ENCODE results near the gene PDPK1.

Gene PDPK1

DNA sequence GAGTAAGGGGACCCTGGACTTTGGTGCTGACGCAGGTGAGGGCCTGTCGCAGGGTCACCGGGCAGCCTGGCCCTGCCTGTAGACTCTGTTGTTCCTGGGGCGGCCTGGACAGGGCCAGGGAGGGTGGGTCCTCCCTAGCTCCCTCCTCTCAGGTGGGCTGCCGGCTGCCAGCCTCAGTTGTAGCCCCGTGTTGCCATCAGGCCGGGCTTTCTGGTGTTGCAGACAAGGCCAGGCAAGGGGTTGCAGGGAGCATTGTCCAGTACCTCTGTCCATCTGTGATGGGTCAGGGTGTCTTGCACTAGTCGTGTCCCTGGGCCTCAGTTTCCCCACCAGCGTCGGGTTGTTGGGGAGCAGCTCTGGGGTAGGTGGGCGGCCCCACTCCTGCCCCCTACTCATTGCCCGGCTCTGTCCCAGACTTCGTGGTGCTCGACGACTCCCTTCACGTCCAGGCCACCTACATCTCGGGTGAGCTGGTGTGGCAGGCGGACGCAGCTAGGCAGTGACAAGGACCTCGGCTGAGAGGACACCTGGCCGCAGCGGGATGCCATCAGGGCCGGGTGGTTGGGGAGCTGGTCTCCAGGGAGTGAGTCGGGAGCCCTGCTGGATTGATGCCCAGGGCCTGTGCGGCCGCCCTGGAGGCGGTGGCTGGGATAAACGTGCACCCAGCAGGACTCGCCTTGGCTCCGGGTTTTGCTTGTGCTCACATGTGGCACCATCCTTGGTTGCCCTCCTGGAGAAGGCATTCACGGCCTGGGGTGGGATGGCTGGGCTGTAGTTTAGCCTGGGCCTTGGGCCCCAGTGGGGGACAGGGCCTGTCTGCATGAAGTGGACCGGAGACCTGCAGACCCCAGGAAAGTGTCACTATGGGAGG, 8.5 kb upstream of the PDPK1 start:
- Histone ChIP-seq H3K4me3 (ENCODE audit: low read depth, low read length) (no peak overlapping the region), H3K9me3 (ENCODE audit: severe bottlenecking) (no peaks in the 10 kb centered on the region), H3K27me3 (ENCODE audit: insufficient read depth, low read depth, severe bottlenecking) (no peaks in the 10 kb centered on the region), H3K27ac (no peak overlapping the region), H3K36me3 (peaks cover 39% of the 10 kb centered on the region)
- DNase-seq = no peak
- TF ChIP-seq, protein P1, sequence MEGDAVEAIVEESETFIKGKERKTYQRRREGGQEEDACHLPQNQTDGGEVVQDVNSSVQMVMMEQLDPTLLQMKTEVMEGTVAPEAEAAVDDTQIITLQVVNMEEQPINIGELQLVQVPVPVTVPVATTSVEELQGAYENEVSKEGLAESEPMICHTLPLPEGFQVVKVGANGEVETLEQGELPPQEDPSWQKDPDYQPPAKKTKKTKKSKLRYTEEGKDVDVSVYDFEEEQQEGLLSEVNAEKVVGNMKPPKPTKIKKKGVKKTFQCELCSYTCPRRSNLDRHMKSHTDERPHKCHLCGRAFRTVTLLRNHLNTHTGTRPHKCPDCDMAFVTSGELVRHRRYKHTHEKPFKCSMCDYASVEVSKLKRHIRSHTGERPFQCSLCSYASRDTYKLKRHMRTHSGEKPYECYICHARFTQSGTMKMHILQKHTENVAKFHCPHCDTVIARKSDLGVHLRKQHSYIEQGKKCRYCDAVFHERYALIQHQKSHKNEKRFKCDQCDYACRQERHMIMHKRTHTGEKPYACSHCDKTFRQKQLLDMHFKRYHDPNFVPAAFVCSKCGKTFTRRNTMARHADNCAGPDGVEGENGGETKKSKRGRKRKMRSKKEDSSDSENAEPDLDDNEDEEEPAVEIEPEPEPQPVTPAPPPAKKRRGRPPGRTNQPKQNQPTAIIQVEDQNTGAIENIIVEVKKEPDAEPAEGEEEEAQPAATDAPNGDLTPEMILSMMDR (IDR thresholded peaks at IDR 0.05; ENCODE audit: low read depth, low read length) = 0 out of 2 replicates have a peak, but pooled peaks have one; percentile 27

DNA sequence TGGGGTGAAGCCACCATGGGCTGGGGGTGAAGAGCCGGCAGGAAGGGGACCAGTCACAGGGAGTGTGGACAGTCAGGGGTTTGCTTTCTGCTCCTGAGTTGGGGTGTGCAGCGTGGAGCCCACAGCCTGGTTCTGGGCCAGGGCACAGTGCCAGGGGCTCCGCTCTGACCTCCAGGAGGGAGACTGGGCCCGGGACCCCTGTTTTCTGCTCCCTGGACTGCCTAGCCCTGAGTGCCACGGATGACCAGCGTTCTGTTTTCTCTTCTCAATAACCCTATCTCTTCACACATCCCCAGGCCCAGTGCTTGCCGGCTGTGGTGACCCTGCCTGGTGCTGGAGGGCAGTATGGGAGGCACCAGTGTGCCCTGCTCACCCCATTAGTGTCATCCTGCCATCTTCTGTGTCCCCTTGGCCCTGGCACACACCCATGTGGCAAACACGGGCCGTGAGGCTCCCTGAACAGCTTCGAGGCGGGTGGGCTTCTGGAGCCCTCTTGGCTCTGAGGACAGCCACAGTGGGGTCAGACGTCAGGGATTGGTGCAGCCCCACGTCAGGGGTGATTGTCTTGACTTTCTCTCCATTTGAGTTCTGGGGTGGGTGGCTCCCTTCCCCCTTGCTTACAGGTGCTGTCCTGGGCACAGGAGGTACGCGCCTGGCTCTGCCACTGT, 7.7 kb upstream of the PDPK1 start:
- no peak for DNase-seq
- H3K27ac ChIP-seq = no peak overlapping the region
- TF ChIP-seq, protein P1 (IDR thresholded peaks at IDR 0.05; ENCODE audit: low read depth, low read length) = no peak
- H3K4me3 ChIP-seq (ENCODE audit: low read depth, low read length) = no peak overlapping the region
- no peaks in the 10 kb centered on the region for H3K9me3 ChIP-seq (ENCODE audit: severe bottlenecking)
- H3K27me3 ChIP-seq (ENCODE audit: insufficient read depth, low read depth, severe bottlenecking) = no peaks in the 10 kb centered on the region
- H3K36me3 ChIP-seq = peaks cover 31% of the 10 kb centered on the region

- Histone ChIP-seq H3K36me3 (peaks cover 29% of the 10 kb centered on the region), H3K27ac (no peak overlapping the region), H3K27me3 (ENCODE audit: insufficient read depth, low read depth, severe bottlenecking) (no peaks in the 10 kb centered on the region), H3K9me3 (ENCODE audit: severe bottlenecking) (no peaks in the 10 kb centered on the region), H3K4me3 (ENCODE audit: low read depth, low read length) (no peak overlapping the region)
- TF ChIP-seq, protein P1 (IDR thresholded peaks at IDR 0.05; ENCODE audit: low read depth, low read length) = no peak
- DNase-seq = no peak
Observed at GRCh38 chr16:2530629-2531318, 7.0 kb upstream of the PDPK1 start.

- peak within 1 kb of the TSS; percentile 73 for H3K27ac ChIP-seq
- H3K27me3 ChIP-seq (ENCODE audit: insufficient read depth, low read depth, severe bottlenecking) = no peaks in the 10 kb centered on the region
- no peak for DNase-seq
- H3K36me3 ChIP-seq = peaks cover 23% of the 10 kb centered on the region
- TF ChIP-seq, protein P1 (IDR thresholded peaks at IDR 0.05; ENCODE audit: low read depth, low read length) = no peak
- no peaks in the 10 kb centered on the region for H3K9me3 ChIP-seq (ENCODE audit: severe bottlenecking)
- H3K4me3 ChIP-seq (ENCODE audit: low read depth, low read length) = peak within 1 kb of the TSS; percentile 60
Observed at GRCh38 chr16:2531371-2531695, 6.5 kb upstream of the PDPK1 start, which contains the start of gene CEMP1. TSS of gene CEMP1 (minus strand) at chr16:2531408. CDS start at chr16:2531073, 335 bp downstream.

GRCh38 chr16:2531696-2532493, 5.9 kb upstream of the PDPK1 start:
- DNase-seq = peak; percentile 97
- Histone ChIP-seq H3K27ac (peak overlapping the region; percentile 73), H3K4me3 (ENCODE audit: low read depth, low read length) (peak overlapping the region; percentile 60), H3K36me3 (peaks cover 20% of the 10 kb centered on the region), H3K27me3 (ENCODE audit: insufficient read depth, low read depth, severe bottlenecking) (no peaks in the 10 kb centered on the region), H3K9me3 (ENCODE audit: severe bottlenecking) (no peaks in the 10 kb centered on the region)
- TF ChIP-seq, protein P1 (IDR thresholded peaks at IDR 0.05; ENCODE audit: low read depth, low read length) = no peak
